Heart left ventricle (tissue), 16 donors: ENCODE results near the gene RNF5. TPM values are rescaled to one million over a fixed set of nuclear protein-coding genes. Genes with fewer than 3 reads are reported as not detected.
A peak's percentile ranks its signal among the peaks of the same experiment; 100 is the strongest.

Experiments
- ATAC-seq, 4 donors: fragments of 200-7000 bp; cut with Tn5 transposase; one replicate each; pipeline ENCODE4 v1.9.1; 2020 to 2022; ENCODE audit warnings: moderate library complexity in 4 of 4, mild to moderate bottlenecking in 3 of 4, moderate number of reproducible peaks in 1 of 4
- DNase-seq, 5 donors: peaks; one replicate each; pipeline ENCODE4 v3.0.0-alpha.2; 2020
- H3K27ac ChIP-seq, 12 donors: fragments of 200-600 bp; sonication (generic) in 4 of 12; one replicate each; pipeline versions ENCODE4 v1.5.0 to v1.8.0; 2016 to 2022; ENCODE audit warnings: mild to moderate bottlenecking in 2 of 12
- H3K27me3 ChIP-seq, 9 donors: fragments of 200-600 bp; sonication (generic) in 2 of 9; one replicate each; pipeline versions ENCODE4 v1.5.1 to v1.8.0; 2016 to 2022; ENCODE audit warnings: mild to moderate bottlenecking in 3 of 9
- H3K36me3 ChIP-seq, 9 donors: fragments of 200-600 bp; sonication (generic) in 2 of 9; one replicate each; pipeline versions ENCODE4 v1.5.0 to v1.8.0; 2018 to 2022; ENCODE audit warnings: mild to moderate bottlenecking in 2 of 9
- H3K4me1 ChIP-seq, 12 donors: fragments of 200-600 bp; sonication (generic) in 4 of 12; one replicate each; pipeline versions ENCODE4 v1.5.0 to v1.8.0; 2016 to 2022; ENCODE audit warnings: mild to moderate bottlenecking in 3 of 12
- H3K4me3 ChIP-seq, 12 donors: fragments of 200-600 bp; sonication (generic) in 4 of 12; one replicate each; pipeline versions ENCODE4 v1.5.0 to v1.8.0; 2017 to 2022; ENCODE audit warnings: mild to moderate bottlenecking in 9 of 12, moderate library complexity in 4 of 12
- H3K9me3 ChIP-seq, 12 donors: fragments of 200-600 bp; sonication (generic) in 4 of 12; one replicate each; pipeline versions ENCODE4 v1.5.0 to v1.8.0; 2016 to 2022; ENCODE audit warnings: mild to moderate bottlenecking in 1 of 12
- POLR2A ChIP-seq, 2 donors: fragments of 450-650 bp; IDR thresholded peaks; one replicate each; pipeline ENCODE4 v1.6.1; 2017; ENCODE audit warnings: antibody characterized with exemption in 2 of 2, mild to moderate bottlenecking in 2 of 2, moderate library complexity in 2 of 2
- WGBS, 4 donors: extraction: QIAGEN DNeasy Blood & Tissue Kit in 2 of 4; methylation state at CpG; one replicate each; pipeline versions ENCODE4 v1.1.5 to v1.1.7; 2013 to 2018; 5-methylcytosine and 5-hydroxymethylcytosine counted together
- intact Hi-C, 10 donors: fragments of 100-400 bp; cut with DNase I; formaldehyde crosslinking; loops; one replicate each; pipeline versions ENCODE4 v1.11.1 to v1.14.2; 2022
- polyA plus RNA-seq, 2 donors: library from polyadenylated mRNA; stranded (reverse); fragments of 200-250 nt; gene quantifications; one replicate each; pipeline ENCODE4 v1.2.3, GENCODE V29; 2013
- total RNA-seq, 9 donors: library from RNA; depleted of rRNA in 2 of 9; stranded (reverse); fragments of >200 nt in 2 of 9; fragmentation: NEBNext Ultra II Directional in 3 of 9; extraction: Animal tissue kit (Norgen Biotek cat#: 25700) in 3 of 9; gene quantifications; one replicate each; pipeline versions ENCODE4 v1.1.0 to v1.2.4, GENCODE V29; 2016 to 2023
- TF ChIP-seq, protein P1 (sequence below), 12 donors: fragments of 200-600 bp; sonication (generic) in 4 of 12; IDR thresholded peaks; one replicate each; pipeline versions ENCODE4 v1.5.0 to v1.8.0; 2018 to 2022; ENCODE audit warnings: antibody characterized with exemption in 12 of 12, mild to moderate bottlenecking in 5 of 12
- donor health status: ischemic (EF 13 %, LVEDD 7.1; RV severe dilation, severe dysfunction).
- donor health status: healthy with polysubstance abuse.
- donor health status: DM: no; HTN: yes; CAD: no.
- donor health status: DM: no; HTN: no; CAD: no.
- donor health status: ischemic (EF 25% LVEDD 6.9; RV normal size, moderate dysfunction).
- donor health status: ischemic (EF 25% LVEDD 5.7; RV mildly dilated, moderate dysfunction).
- donor health status: healthy.
- donor health status: DM: yes; HTN: yes; CAD: no.
- donor health status: ischemic (EF 35%, LVEDD 5.7; RV mildly dilated, moderate dysfunction).
- donor health status: nonischemic (EF 11% LVEDD 7.7; RV severe dilation, severe dysfunction).
- donor health status: DM: yes; HTN: yes; CAD: no.
- donor health status: PGD.
- donor health status: ischemic (EF 29% LVEDD 5.4; RV normal size, mild dysfunction).
- donor health status: nonischemic (EF 23%, LVEDD 6.1; RV moderate dilation, normal function).

RNF5 gene
- total and polyA plus RNA-seq, 11 donors, result 62.7 to 136 (median 89.9) TPM

GRCh38 chr6:32181915-32182529 lies 3.8 kb downstream of the RNF5 start:
- H3K27ac ChIP-seq, result peak overlapping the region in 9 of 12 donors; percentile 14 to 100 (median 69)

DNA sequence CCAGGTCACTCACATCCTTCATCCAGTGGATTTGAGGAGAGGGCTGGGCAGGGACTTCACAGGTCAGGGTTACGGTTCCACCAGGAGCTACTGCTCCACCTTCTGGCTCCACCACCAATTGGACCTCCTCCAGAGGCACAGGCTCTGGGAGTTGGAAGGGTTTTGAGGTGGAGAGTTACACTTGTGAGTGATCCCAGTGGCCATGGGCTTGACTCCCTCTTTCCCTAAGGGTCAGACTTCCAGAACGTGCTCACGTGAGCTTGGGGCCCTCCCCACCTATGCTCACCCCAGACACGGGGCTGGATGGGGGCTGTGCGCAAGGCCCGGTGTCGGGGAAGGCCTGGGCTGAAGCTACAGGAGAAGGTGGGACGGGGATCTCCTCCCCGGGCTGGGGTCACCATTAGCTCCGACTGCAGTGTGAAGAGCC lies 4.4 kb downstream of the RNF5 start:
- Histone ChIP-seq H3K4me3 (no peak overlapping the region), H3K4me1 (peaks cover 9 to 73% (median 59%) of the 10 kb centered on the region in 12 donors), H3K27me3 (no peaks in the 10 kb centered on the region), H3K9me3 (no peaks in the 10 kb centered on the region), H3K27ac (peak overlapping the region in 9 of 12 donors; percentile 62 to 100 (median 71)), H3K36me3 (peaks cover 0 to 61% (median 50%) of the 10 kb centered on the region in 9 donors)
- TF ChIP-seq, protein P1, sequence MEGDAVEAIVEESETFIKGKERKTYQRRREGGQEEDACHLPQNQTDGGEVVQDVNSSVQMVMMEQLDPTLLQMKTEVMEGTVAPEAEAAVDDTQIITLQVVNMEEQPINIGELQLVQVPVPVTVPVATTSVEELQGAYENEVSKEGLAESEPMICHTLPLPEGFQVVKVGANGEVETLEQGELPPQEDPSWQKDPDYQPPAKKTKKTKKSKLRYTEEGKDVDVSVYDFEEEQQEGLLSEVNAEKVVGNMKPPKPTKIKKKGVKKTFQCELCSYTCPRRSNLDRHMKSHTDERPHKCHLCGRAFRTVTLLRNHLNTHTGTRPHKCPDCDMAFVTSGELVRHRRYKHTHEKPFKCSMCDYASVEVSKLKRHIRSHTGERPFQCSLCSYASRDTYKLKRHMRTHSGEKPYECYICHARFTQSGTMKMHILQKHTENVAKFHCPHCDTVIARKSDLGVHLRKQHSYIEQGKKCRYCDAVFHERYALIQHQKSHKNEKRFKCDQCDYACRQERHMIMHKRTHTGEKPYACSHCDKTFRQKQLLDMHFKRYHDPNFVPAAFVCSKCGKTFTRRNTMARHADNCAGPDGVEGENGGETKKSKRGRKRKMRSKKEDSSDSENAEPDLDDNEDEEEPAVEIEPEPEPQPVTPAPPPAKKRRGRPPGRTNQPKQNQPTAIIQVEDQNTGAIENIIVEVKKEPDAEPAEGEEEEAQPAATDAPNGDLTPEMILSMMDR (IDR thresholded peaks at IDR 0.05), result no peak
- no peak for TF ChIP-seq POLR2A (IDR thresholded peaks at IDR 0.05)
- WGBS, 4 donors, result 87 to 89% (median 88%) methylated on average over 10 of the region's 10 CpGs
- intact Hi-C loops, result no loop called here
- ATAC-seq (no peak), DNase-seq (no peak)

More at GRCh38 chr6:32181915-32182529, 3.8 kb downstream of the RNF5 start:
- ATAC-seq (no peak), DNase-seq (peak in 1 of 5 donors; percentile 38)
- peaks cover 10 to 72% (median 58%) of the 10 kb centered on the region in 12 donors for H3K4me1 ChIP-seq
- H3K36me3 ChIP-seq, result peaks cover 0 to 55% (median 44%) of the 10 kb centered on the region in 9 donors
- H3K4me3 ChIP-seq, result no peak overlapping the region
- no peaks in the 10 kb centered on the region for H3K9me3 ChIP-seq
- no peaks in the 10 kb centered on the region for H3K27me3 ChIP-seq
- TF ChIP-seq POLR2A (IDR thresholded peaks at IDR 0.05), result no peak
- TF ChIP-seq, protein P1 (IDR thresholded peaks at IDR 0.05), result no peak
- 66 to 84% (median 73%) methylated on average over 8 to 10 of the region's 10 CpGs for WGBS, 4 donors
- intact Hi-C loops, result no loop called here

DNA sequence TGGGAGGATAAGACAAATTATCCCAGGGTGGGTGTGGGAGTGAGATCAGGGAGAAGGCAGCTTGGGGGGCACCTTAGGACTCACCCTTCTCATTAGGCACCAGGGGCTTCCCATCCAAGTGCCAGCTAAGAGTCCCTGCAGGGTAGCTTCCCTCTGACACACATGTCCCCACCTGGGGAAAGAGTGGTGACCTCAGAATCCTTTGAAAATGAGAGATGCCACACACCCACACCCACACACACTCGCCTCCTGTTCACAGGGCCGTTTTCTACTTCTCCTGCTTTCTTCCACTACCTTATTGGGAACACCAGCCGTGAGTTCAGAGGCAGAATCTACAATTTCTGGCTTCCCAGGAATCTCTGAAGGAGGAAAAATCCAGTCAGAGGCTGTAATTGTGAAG lies 4.8 kb downstream of the RNF5 start:
- Histone ChIP-seq H3K4me3 (no peak overlapping the region), H3K27ac (peak overlapping the region in 11 of 12 donors; percentile 62 to 100 (median 71)), H3K27me3 (no peaks in the 10 kb centered on the region), H3K36me3 (peaks cover 0 to 65% (median 54%) of the 10 kb centered on the region in 9 donors), H3K9me3 (no peaks in the 10 kb centered on the region), H3K4me1 (peaks cover 9 to 78% (median 64%) of the 10 kb centered on the region in 12 donors)
- WGBS, 4 donors, result 76 to 86% (median 79%) methylated on average over 3 of the region's 3 CpGs
- TF ChIP-seq POLR2A (IDR thresholded peaks at IDR 0.05), result no peak
- TF ChIP-seq, protein P1 (IDR thresholded peaks at IDR 0.05), result no peak
- ATAC-seq, result no peak
- intact Hi-C loops, result no loop called here
- DNase-seq, result no peak

- Histone ChIP-seq H3K4me1 (peaks cover 9 to 83% (median 69%) of the 10 kb centered on the region in 12 donors), H3K36me3 (peaks cover 0 to 65% (median 55%) of the 10 kb centered on the region in 9 donors), H3K27ac (peak overlapping the region in 11 of 12 donors; percentile 62 to 100 (median 71)), H3K27me3 (no peaks in the 10 kb centered on the region), H3K4me3 (no peak overlapping the region), H3K9me3 (no peaks in the 10 kb centered on the region)
- DNase-seq (peak in 4 of 5 donors; percentile 57 to 67 (median 64)), ATAC-seq (no peak)
- intact Hi-C loops, result no loop called here
- 61 to 75% (median 69%) methylated on average over 12 to 15 of the region's 15 CpGs for WGBS, 4 donors
- TF ChIP-seq, protein P1 (IDR thresholded peaks at IDR 0.05), result no peak
- no peak for TF ChIP-seq POLR2A (IDR thresholded peaks at IDR 0.05)
Measured at GRCh38 chr6:32183483-32184083, 5.4 kb downstream of the RNF5 start.
